Measurements from ENCODE around the gene MRPL12.
A peak's percentile ranks its signal among the peaks of the same experiment; 100 is the strongest.

MRPL12 gene

DNA sequence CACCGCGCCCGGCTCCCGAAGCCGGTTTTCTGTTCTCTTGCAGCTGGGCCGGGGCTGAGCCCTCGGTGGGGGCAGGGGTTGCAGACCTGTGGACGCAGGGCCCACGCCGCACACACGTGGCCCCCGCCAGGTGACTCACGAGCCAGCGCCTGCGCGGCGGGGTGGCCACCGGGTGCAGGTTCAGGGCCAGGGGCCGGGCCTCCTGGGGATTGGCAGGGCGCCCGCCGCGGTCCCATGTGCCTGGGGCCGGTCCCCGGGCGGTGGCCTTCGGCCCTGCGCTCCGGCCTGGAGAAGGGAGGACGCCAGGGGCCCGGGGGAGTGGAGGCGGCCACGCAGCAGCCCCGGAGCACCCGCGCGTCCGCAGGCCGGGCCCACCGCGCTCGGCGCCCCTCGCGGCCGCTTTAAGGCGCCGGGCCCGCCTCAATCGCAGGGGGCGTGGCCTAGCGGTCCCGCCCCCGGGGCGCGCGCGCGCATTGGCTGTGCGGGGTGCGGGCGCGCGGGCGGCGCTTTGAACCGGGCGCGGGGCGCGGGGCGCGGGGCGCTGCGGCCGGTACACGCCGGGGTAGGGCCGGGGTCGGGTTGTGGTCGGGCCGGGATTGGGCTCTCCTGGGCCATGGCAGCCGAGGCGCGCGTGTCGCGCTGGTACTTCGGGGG lies 8.8 kb downstream of the MRPL12 start, which contains the start of gene SLC25A10:
SLC25A10 (plus strand) TSS at position 471 of the 654 bp plus-strand sequence; CDS start at position 614, 143 bp downstream.
- no peaks in the 10 kb centered on the region for H3K9me3 ChIP-seq (ENCODE audit: insufficient read depth, low read length, severe bottlenecking)
- H3K36me3 ChIP-seq (ENCODE audit: insufficient read depth, low read length): peaks cover 35% of the 10 kb centered on the region
- H3K27ac ChIP-seq (ENCODE audit: low read length): peak within 1 kb of the TSS; percentile 75
- no peak for TF ChIP-seq EZH2 (IDR thresholded peaks at IDR 0.05; ENCODE audit: borderline replicate concordance, low read depth, low read length, severe bottlenecking)
- TF ChIP-seq, protein P1, sequence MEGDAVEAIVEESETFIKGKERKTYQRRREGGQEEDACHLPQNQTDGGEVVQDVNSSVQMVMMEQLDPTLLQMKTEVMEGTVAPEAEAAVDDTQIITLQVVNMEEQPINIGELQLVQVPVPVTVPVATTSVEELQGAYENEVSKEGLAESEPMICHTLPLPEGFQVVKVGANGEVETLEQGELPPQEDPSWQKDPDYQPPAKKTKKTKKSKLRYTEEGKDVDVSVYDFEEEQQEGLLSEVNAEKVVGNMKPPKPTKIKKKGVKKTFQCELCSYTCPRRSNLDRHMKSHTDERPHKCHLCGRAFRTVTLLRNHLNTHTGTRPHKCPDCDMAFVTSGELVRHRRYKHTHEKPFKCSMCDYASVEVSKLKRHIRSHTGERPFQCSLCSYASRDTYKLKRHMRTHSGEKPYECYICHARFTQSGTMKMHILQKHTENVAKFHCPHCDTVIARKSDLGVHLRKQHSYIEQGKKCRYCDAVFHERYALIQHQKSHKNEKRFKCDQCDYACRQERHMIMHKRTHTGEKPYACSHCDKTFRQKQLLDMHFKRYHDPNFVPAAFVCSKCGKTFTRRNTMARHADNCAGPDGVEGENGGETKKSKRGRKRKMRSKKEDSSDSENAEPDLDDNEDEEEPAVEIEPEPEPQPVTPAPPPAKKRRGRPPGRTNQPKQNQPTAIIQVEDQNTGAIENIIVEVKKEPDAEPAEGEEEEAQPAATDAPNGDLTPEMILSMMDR (IDR thresholded peaks at IDR 0.05; ENCODE audit: borderline replicate concordance, extremely low read depth, low read length, poor library complexity, severe bottlenecking): no peak
- peak within 1 kb of the TSS; percentile 83 to 96 for H3K4me3 ChIP-seq (ENCODE audit: low read depth in 1 of 2, low read length in 2 of 2)
- H2AFZ ChIP-seq (ENCODE audit: low read depth, low read length): peak within 1 kb of the TSS; percentile 90
- no peaks in the 10 kb centered on the region for H3K27me3 ChIP-seq (ENCODE audit: insufficient read depth, low read length, poor library complexity)
- H3K9ac ChIP-seq (ENCODE audit: low read depth, low read length): peak within 1 kb of the TSS; percentile 93
- DNase-seq (peak; percentile 75), ATAC-seq (ENCODE audit: insufficient read depth, low read depth) (peak; percentile 72)
- H3K4me1 ChIP-seq (ENCODE audit: insufficient read depth, low read length): peaks cover 44% of the 10 kb centered on the region
- peaks cover 40% of the 10 kb centered on the region for H4K20me1 ChIP-seq (ENCODE audit: insufficient read depth, low read length)
- H3K79me2 ChIP-seq (ENCODE audit: insufficient read depth, low read length): peaks cover 31% of the 10 kb centered on the region
- peak within 1 kb of the TSS; percentile 99 for H3K4me2 ChIP-seq (ENCODE audit: insufficient read depth, low read length)

DNA sequence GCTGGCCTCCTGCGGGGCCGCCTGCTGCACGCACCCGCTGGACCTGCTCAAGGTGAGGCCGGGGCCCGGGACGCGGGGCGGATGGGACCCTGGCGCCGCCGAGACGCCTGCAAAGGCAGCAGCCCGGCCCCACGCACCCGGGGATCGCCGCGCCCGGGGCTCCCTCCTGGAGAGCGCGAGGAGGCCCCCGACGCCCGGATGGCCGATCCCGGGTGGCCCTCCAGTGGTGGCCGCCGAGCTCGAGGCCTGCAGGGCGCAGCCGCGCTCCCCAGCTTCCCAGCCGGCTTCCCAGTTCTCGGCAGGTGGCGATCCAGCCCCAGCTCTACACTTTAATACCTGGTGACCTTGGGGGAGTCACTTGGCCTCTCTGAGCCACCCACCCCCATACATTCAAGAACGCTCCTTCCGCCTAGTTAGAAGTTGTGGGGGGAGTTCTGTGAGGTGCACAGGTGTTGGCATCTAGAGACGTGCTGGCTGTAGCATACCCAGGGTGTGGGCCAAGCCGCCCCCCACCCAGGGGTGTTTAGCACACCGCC lies 9.4 kb downstream of the MRPL12 start:
- no peaks in the 10 kb centered on the region for H3K9me3 ChIP-seq (ENCODE audit: insufficient read depth, low read length, severe bottlenecking)
- peak overlapping the region; percentile 81 for H2AFZ ChIP-seq (ENCODE audit: low read depth, low read length)
- H3K27me3 ChIP-seq (ENCODE audit: insufficient read depth, low read length, poor library complexity): no peaks in the 10 kb centered on the region
- peaks cover 44% of the 10 kb centered on the region for H3K4me1 ChIP-seq (ENCODE audit: insufficient read depth, low read length)
- H3K36me3 ChIP-seq (ENCODE audit: insufficient read depth, low read length): peaks cover 34% of the 10 kb centered on the region
- no peak for TF ChIP-seq EZH2 (IDR thresholded peaks at IDR 0.05; ENCODE audit: borderline replicate concordance, low read depth, low read length, severe bottlenecking)
- TF ChIP-seq, protein P1 (IDR thresholded peaks at IDR 0.05; ENCODE audit: borderline replicate concordance, extremely low read depth, low read length, poor library complexity, severe bottlenecking): peak; percentile 37
- H4K20me1 ChIP-seq (ENCODE audit: insufficient read depth, low read length): peaks cover 37% of the 10 kb centered on the region
- peak; percentile 39 for DNase-seq
- peak overlapping the region; percentile 99 for H3K4me2 ChIP-seq (ENCODE audit: insufficient read depth, low read length)
- ATAC-seq (ENCODE audit: insufficient read depth, low read depth): peak; percentile 32
- H3K79me2 ChIP-seq (ENCODE audit: insufficient read depth, low read length): peaks cover 31% of the 10 kb centered on the region
- H3K4me3 ChIP-seq (ENCODE audit: low read depth in 1 of 2, low read length in 2 of 2): peak overlapping the region; percentile 83 to 96
- peak overlapping the region; percentile 75 for H3K27ac ChIP-seq (ENCODE audit: low read length)
- peak overlapping the region; percentile 93 for H3K9ac ChIP-seq (ENCODE audit: low read depth, low read length)

DNA sequence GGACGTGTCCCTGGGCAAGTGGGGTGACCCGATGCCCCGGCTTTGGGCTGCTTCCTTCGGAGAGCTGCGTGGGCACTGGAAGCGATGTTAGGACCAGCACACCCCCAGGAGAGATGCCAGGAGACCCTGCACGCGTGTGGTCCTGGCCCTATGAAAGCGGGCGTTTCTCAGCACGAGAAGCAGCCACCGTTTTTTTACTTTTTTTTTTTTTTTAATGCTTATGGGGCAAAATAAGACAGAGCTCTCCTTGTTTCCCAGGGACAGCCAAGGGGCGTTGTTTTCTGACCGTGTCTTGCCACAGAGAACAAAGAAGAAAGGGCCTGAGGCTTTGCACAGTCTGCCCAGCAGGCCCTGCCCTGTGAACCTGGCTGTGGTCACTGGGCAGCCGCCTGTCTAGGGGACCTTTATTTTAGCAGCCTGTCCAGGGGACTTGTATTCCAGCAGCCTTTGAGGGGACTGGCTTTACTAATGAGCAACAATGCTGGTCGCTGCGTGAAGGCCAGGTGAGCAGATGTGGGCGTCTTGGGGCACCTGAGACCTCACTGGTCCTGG lies 9.9 kb downstream of the MRPL12 start:
- Histone ChIP-seq H3K4me2 (ENCODE audit: insufficient read depth, low read length) (peak overlapping the region; percentile 99), H3K27ac (ENCODE audit: low read length) (peak overlapping the region; percentile 75), H2AFZ (ENCODE audit: low read depth, low read length) (peak overlapping the region; percentile 81; the same call in 1 of the 2 replicates), H3K4me3 (ENCODE audit: low read depth in 1 of 2, low read length in 2 of 2) (peak overlapping the region; percentile 83 to 96; a peak in 3 of 4 replicates), H3K9me3 (ENCODE audit: insufficient read depth, low read length, severe bottlenecking) (no peaks in the 10 kb centered on the region), H3K36me3 (ENCODE audit: insufficient read depth, low read length) (peaks cover 34% of the 10 kb centered on the region), H3K79me2 (ENCODE audit: insufficient read depth, low read length) (peaks cover 31% of the 10 kb centered on the region), H3K9ac (ENCODE audit: low read depth, low read length) (peak overlapping the region; percentile 93), H4K20me1 (ENCODE audit: insufficient read depth, low read length) (peaks cover 31% of the 10 kb centered on the region), H3K4me1 (ENCODE audit: insufficient read depth, low read length) (peaks cover 44% of the 10 kb centered on the region), H3K27me3 (ENCODE audit: insufficient read depth, low read length, poor library complexity) (no peaks in the 10 kb centered on the region)
- ATAC-seq (ENCODE audit: insufficient read depth, low read depth) (no peak), DNase-seq (no peak)
- TF ChIP-seq, protein P1 (IDR thresholded peaks at IDR 0.05; ENCODE audit: borderline replicate concordance, extremely low read depth, low read length, poor library complexity, severe bottlenecking): no peak
- no peak for TF ChIP-seq EZH2 (IDR thresholded peaks at IDR 0.05; ENCODE audit: borderline replicate concordance, low read depth, low read length, severe bottlenecking)
